Mesodermal cell (in vitro differentiated cells): ENCODE data around the gene MUC5AC.

Source experiments
- H3K27ac ChIP-seq: 2 replicates; pipeline ENCODE4 v1.7.0; 2013; ENCODE audit warnings: mild to moderate bottlenecking, low read depth, low read length, moderate library complexity; ENCODE audit not compliant: severe bottlenecking
- H3K36me3 ChIP-seq: 2 replicates; pipeline ENCODE4 v1.7.1; 2013; ENCODE audit warnings: mild to moderate bottlenecking, low read length, moderate library complexity; ENCODE audit not compliant: control insufficient read depth, insufficient read depth
- H3K4me1 ChIP-seq: one replicate; pipeline ENCODE4 v1.7.1; 2013; ENCODE audit warnings: mild to moderate bottlenecking, low read length; ENCODE audit not compliant: insufficient read depth, control insufficient read depth, poor library complexity, severe bottlenecking
- H3K4me3 ChIP-seq: 2 replicates; pipeline ENCODE4 v1.7.0; 2013; ENCODE audit warnings: low read length, control low read depth, mild to moderate bottlenecking; ENCODE audit not compliant: insufficient read depth, poor library complexity, severe bottlenecking; ENCODE audit errors: extremely low read depth
- H3K9me3 ChIP-seq: 2 replicates; pipeline ENCODE4 v1.7.1; 2013; ENCODE audit warnings: mild to moderate bottlenecking, low read length, moderate library complexity; ENCODE audit not compliant: control insufficient read depth
- WGBS, 2 experiments: methylation state at CpG; one replicate each; pipeline ENCODE4 v1.1.5; 2013; ENCODE audit warnings: missing lambda C conversion rate in 2 of 2; ENCODE audit not compliant: insufficient coverage in 2 of 2; 5-methylcytosine and 5-hydroxymethylcytosine counted together

Gene MUC5AC

DNA sequence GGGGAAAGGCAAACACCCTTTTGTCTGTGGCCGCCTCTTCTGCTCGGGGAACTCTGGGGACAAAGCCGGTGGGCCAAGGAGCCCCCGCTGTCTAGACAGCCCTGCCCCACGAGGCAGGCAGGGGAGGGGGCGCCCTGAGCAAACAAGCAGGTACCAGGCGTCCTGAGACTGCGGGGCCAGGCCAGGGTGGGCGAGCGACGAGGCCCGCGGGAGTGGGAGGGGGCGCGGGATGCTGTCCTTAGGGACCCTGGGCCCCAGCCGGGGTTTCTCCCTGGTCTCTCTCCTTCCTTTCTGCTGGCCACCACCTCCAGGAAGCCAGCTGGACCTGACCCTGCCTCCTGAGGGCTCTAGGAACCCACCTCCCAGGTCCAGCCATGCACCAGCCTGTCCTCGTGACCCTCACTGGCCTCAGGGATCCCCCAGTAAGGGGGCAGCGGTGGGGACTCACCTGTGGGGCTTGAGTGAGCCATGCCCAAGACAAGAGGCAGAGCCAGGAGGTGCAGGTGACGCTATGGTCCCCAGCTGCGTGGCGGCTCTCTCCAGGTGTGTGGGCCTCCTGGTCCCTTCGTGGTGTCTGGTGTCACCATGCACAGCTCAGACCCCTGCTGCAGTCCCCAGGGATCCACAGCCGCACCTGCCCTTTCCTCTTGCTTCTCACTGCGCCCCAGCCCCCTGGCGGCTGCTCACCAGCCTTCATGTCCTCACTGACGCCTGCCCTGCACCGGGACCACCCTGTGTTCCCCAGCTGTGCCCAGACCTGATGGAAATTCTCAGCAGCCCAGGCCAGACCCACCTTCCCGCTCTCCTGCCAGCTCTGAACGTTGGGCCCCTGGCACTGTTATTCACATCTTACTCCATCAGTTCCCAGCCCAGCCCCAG is 26.5 kb upstream of the MUC5AC start:
- 87 to 88% methylated on average over 21 to 26 of the region's 29 CpGs for WGBS, 2 experiments
- Histone ChIP-seq H3K4me1 (no peaks in the 10 kb centered on the region), H3K4me3 (no peak overlapping the region), H3K36me3 (no peaks in the 10 kb centered on the region), H3K9me3 (peaks cover 6% of the 10 kb centered on the region), H3K27ac (no peak overlapping the region)

DNA sequence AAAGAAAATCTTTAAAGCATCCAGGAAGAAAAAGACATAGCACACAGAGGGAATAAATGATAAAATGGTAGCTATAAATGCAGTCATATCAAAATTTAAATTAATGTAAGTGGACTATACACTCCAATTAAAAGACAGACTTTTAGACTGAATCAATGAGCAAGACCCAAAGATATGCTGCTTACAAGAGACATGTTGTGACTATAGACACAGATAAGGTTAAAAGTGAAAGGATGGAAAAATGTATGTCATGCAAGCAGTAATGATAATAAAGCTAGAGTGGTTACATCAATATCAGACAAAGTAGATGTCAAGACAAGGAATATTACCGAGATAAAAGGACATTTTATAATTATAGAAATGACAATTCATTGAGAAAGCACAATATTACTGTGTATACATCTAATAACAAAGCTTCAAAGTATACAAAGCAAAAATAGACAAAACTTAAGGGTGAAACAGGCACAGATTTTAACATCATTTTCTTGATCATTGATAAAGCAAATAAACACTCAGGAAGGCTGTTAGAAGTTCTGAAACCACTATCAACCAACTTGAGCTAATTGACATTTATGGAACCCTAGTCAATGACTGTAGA is 22.8 kb upstream of the MUC5AC start:
- no CpG with 5 or more reads among the region's 1 CpG for WGBS, 2 experiments
- Histone ChIP-seq H3K4me1 (no peaks in the 10 kb centered on the region), H3K27ac (no peak overlapping the region), H3K9me3 (peaks cover 6% of the 10 kb centered on the region), H3K4me3 (no peak overlapping the region), H3K36me3 (no peaks in the 10 kb centered on the region)

DNA sequence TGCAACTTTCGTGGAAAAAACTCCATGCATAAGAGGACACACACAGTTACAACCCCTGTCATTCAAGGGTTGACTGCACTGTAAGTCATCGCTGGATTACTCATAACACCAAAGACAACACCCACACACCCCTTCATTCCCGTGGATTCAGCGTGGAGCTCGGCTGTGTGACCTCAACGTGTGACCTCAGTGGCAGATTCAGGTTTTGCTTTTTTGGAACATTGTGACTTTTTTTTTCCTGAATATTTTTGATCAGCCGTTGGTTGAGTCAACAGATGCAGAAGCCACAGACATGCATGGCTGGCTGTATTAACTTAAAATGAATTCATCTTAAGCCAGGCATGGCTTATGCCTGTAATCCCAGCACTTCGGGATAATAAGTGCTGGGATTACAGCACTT is 19.7 kb upstream of the MUC5AC start:
- no peaks in the 10 kb centered on the region for H3K4me1 ChIP-seq
- H3K9me3 ChIP-seq, result peaks cover 6% of the 10 kb centered on the region
- 71 to 87% methylated on average over 4 to 8 of the region's 8 CpGs for WGBS, 2 experiments
- no peak overlapping the region for H3K27ac ChIP-seq
- H3K36me3 ChIP-seq, result no peaks in the 10 kb centered on the region
- H3K4me3 ChIP-seq, result no peak overlapping the region

DNA sequence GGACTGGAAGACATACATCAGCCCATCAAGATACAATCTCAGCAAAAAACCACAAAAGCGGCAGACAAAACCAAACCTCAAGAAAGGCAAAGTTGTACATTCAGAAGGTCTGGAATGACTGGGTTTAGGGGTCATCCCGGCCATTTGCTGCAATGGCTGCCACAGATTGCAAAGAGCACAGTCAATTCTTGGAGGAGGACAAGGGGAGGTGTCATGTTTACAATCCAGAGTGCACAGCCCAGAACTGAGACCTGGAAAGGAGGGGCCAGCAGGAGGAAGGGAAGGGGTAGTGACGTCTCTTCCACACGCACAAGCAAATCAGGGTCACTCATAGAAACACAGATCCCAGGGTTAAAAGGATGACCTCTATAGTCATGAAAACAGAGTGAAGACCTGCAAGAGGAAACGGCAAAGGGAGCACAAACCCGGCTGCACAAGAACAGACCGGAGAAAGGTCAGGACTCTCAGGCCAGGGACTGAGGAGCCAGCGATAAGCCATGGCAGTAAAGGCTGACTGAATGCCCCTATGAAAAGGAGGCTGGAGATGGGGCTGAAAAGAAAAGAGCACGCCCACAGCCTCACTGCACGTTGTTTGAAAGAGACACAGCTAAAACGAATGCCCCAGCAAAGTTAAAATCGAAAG is 18.2 kb upstream of the MUC5AC start:
- Histone ChIP-seq H3K27ac (no peak overlapping the region), H3K4me1 (no peaks in the 10 kb centered on the region), H3K36me3 (no peaks in the 10 kb centered on the region), H3K4me3 (no peak overlapping the region), H3K9me3 (peaks cover 16% of the 10 kb centered on the region)
- 85 to 89% methylated on average over 10 to 11 of the region's 12 CpGs for WGBS, 2 experiments

DNA sequence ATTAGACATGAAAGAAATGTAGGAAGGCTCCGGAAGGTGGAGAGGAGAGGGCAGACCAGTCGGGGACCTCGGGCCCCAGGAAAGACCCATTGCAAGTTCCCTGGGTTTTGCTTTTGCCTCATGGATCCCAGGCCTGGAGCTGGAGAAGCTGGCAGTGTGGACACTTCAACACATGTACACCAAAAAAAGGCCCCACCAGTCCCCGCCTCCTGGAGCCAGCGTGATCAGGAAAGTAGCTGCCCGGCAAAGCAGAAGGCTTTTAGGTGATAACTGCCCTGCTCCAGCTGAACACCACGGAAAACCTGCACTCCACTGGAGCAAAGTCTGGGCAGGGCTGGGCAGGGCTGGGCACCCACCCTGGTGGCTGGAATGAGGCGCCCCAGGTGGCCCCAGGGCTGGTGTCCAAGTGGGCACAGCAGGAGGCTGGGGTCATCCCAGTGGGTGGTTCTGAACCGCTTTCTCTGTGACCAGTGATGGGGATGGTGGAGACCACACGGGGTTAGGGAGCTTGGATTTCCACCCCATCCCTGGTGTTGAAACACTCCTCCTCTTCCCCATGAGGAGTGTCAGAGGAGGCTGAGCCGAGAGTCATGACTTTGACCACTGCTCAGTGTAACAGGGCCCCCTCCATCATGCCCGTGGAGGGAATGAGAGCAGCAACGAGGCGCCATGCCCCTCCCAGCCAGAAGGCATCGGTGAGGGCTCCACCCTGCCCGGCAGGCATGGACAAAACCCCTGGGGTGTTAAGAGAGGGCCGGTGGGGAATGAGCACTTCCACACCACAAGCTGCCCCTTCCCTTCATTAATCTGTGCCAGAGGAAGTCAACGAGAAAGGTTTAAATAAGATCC is 16.9 kb upstream of the MUC5AC start:
- Histone ChIP-seq H3K9me3 (peaks cover 9% of the 10 kb centered on the region), H3K36me3 (no peaks in the 10 kb centered on the region), H3K4me1 (no peaks in the 10 kb centered on the region), H3K4me3 (no peak overlapping the region), H3K27ac (no peak overlapping the region)
- WGBS, 2 experiments, result 74 to 88% methylated on average over 5 to 11 of the region's 18 CpGs

DNA sequence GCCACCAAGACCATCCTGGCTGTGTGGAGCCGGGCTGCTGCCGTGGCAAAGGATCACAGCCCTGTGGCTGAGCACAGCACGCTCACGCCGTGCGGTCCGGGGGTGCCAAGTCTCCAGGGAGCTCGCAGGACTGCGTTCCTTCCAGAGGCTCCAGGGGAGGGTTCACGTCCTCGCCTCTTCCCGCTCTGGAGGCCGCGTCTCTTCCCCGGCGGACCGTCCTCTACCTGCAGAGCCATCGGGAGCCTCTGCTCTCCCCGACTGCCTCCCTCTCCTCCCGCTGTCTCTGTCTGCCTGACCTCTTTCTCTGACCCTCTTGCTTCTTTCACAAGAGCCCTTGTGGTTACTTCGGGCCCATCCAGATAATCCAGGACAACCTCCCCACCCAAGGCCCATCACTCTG is 11.4 kb upstream of the MUC5AC start:
- Histone ChIP-seq H3K4me3 (no peak overlapping the region), H3K27ac (no peak overlapping the region), H3K4me1 (no peaks in the 10 kb centered on the region), H3K9me3 (peaks cover 9% of the 10 kb centered on the region), H3K36me3 (no peaks in the 10 kb centered on the region)
- 92 to 94% methylated on average over 21 of the region's 21 CpGs for WGBS, 2 experiments

DNA sequence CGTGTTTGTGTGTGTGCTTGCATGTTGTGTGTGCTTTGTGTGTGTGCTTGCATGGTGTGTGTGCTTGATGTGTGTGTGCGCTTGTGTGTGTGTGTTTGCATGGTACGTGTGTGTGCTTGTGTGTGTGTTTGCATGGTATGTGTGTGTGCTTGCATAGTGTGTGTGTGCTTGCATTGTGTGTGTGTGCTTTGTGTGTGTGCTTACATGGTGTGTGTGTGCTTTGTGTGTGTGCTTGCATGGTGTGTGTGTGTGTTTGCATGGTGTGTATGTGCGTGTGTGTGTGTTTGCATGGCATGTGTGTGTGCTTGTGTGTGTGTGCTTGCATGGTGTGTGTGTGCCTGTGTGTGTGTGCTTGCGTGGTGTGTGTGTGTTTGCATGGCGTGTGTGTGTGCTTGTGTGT is 10.0 kb upstream of the MUC5AC start:
- no peak overlapping the region for H3K27ac ChIP-seq
- H3K4me1 ChIP-seq, result no peaks in the 10 kb centered on the region
- 89 to 91% methylated on average over 5 to 6 of the region's 6 CpGs for WGBS, 2 experiments
- H3K36me3 ChIP-seq, result no peaks in the 10 kb centered on the region
- peaks cover 9% of the 10 kb centered on the region for H3K9me3 ChIP-seq
- H3K4me3 ChIP-seq, result no peak overlapping the region

DNA sequence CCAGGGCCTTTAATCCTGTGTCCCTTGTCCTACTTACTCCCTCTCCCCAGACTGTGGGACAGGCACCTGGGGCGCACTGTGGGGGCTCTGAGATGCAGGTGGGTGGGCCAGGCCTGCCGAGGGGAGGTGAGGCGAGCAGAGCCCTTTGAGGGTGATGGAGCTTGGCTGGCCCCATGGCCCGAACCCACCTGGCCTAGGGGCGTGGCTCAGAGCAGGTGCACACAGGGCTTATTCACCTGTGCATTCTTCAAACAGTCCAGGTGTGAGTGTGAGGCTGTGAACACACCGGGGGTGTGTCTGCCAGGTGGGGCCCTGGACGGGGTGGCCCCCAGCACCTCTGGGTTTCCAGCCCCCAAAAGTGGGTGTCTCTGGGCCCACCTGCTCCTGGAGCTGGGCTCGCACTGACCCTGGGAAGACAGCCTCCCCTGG is 9.0 kb upstream of the MUC5AC start:
- Histone ChIP-seq H3K4me3 (no peak overlapping the region), H3K4me1 (peaks cover 6% of the 10 kb centered on the region), H3K36me3 (no peaks in the 10 kb centered on the region), H3K27ac (no peak overlapping the region), H3K9me3 (peaks cover 6% of the 10 kb centered on the region)
- WGBS, 2 experiments, result 86 to 92% methylated on average over 7 of the region's 8 CpGs

DNA sequence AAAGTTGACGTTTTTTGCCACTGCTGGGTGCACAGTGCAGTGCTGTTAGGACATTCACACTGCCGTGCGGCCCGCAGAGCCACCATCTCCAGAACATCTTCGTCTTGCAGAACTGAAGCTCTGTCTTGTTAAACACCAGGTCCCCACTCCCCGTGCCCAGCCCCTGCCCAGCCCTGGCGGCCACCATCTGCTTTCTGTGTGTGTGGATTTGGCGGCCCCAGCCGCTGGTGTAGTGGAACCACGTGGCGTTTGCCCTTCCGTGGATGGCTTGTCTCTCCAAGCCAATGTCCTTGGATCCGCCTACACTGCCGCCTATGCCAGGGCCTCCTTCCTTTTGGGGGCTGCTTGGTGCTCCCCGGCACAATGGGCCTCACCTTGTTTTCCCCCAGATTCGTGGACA is 8.2 kb upstream of the MUC5AC start:
- no peak overlapping the region for H3K4me3 ChIP-seq
- 86 to 88% methylated on average over 15 of the region's 16 CpGs for WGBS, 2 experiments
- H3K27ac ChIP-seq, result no peak overlapping the region
- no peaks in the 10 kb centered on the region for H3K36me3 ChIP-seq
- no peaks in the 10 kb centered on the region for H3K9me3 ChIP-seq
- H3K4me1 ChIP-seq, result peaks cover 7% of the 10 kb centered on the region

DNA sequence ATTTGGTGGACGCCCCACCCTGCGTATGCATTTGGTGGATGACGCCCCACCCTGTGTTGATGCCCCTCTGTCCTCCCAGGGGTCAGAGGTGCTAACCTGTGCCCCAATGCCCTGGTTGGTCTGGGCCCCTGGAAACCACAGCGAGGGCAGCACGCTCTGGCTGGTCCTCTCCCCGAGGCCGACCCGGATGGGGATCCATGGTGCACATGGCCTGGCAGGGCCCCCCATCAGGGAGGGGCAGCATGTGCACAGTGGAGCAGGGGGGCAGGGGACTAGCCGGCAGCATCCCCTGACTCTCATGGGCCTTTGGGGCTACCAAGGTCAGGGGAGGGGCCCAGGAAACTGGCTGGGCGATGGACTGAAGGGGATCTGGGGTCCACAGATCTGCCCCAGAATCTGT is 7.6 kb upstream of the MUC5AC start:
- H3K9me3 ChIP-seq, result no peaks in the 10 kb centered on the region
- 88 to 89% methylated on average over 9 of the region's 10 CpGs for WGBS, 2 experiments
- no peak overlapping the region for H3K4me3 ChIP-seq
- no peak overlapping the region for H3K27ac ChIP-seq
- no peaks in the 10 kb centered on the region for H3K36me3 ChIP-seq
- H3K4me1 ChIP-seq, result peaks cover 7% of the 10 kb centered on the region
